HepG2 (cell line): ENCODE results near the gene COQ8B. TPM values are rescaled to one million over a fixed set of nuclear protein-coding genes. Genes with fewer than 3 reads are reported as not detected.

Experiments
- ARID2 ChIP-seq: sonication (generic); formaldehyde crosslinking; IDR thresholded peaks from 2 replicates; pipeline ENCODE4 v1.8.1; 2022; ENCODE audit warnings: mild to moderate bottlenecking, missing genetic modification reagents, borderline replicate concordance
- ARID3A ChIP-seq: IDR thresholded peaks from 2 replicates; pipeline ENCODE4 v1.6.1; 2012; ENCODE audit warnings: low read depth, low read length, improper control_type of control experiment
- CBX5 ChIP-seq: sonication (generic); formaldehyde crosslinking; IDR thresholded peaks from 2 replicates; pipeline ENCODE4 v1.4.0; 2020; ENCODE audit warnings: missing genetic modification reagents, borderline replicate concordance
- CCDC6 ChIP-seq: sonication (generic); formaldehyde crosslinking; IDR thresholded peaks from 2 replicates; pipeline ENCODE4 v1.8.1; 2022; ENCODE audit warnings: mild to moderate bottlenecking, missing genetic modification reagents, moderate library complexity
- CHD4 ChIP-seq: fragments of 200-600 bp; sonication (generic); IDR thresholded peaks from 2 replicates; pipeline ENCODE4 v1.7.0; 2017; ENCODE audit warnings: mild to moderate bottlenecking, low read length, borderline replicate concordance
- FIP1L1 ChIP-seq: fragments of 200-400 bp; formaldehyde crosslinking; IDR thresholded peaks from 2 replicates; pipeline ENCODE4 v1.6.1; 2018; ENCODE audit warnings: low read depth, mild to moderate bottlenecking, low read length, moderate library complexity, borderline replicate concordance; ENCODE audit not compliant: insufficient read depth
- MTF1 ChIP-seq: sonication (generic); formaldehyde crosslinking; IDR thresholded peaks from 2 replicates; pipeline ENCODE4 v1.5.0; 2020; ENCODE audit warnings: missing genetic modification reagents
- NFE2 ChIP-seq: sonication (generic); formaldehyde crosslinking; IDR thresholded peaks from 2 replicates; pipeline ENCODE4 v1.4.0; 2020; ENCODE audit warnings: missing genetic modification reagents
- ZBTB44 ChIP-seq: sonication (generic); formaldehyde crosslinking; IDR thresholded peaks from 2 replicates; pipeline ENCODE4 v1.4.0; 2020; ENCODE audit warnings: missing genetic modification reagents
- ZNF432 ChIP-seq: sonication (generic); formaldehyde crosslinking; IDR thresholded peaks from 2 replicates; pipeline ENCODE4 v1.5.0; 2020; ENCODE audit warnings: missing genetic modification reagents, mild to moderate bottlenecking, borderline replicate concordance
- ZNF44 ChIP-seq: sonication (generic); formaldehyde crosslinking; IDR thresholded peaks from 2 replicates; pipeline ENCODE4 v1.5.1; 2020; ENCODE audit warnings: mild to moderate bottlenecking, missing genetic modification reagents
- ZNF687 ChIP-seq: sonication (generic); formaldehyde crosslinking; IDR thresholded peaks from 2 replicates; pipeline ENCODE4 v1.5.1; 2020; ENCODE audit warnings: mild to moderate bottlenecking, missing genetic modification reagents, moderate library complexity
- ZNF749 ChIP-seq: sonication (generic); formaldehyde crosslinking; IDR thresholded peaks from 2 replicates; pipeline ENCODE4 v1.8.0; 2022; ENCODE audit warnings: mild to moderate bottlenecking, missing genetic modification reagents, moderate library complexity, borderline replicate concordance
- ZSCAN31 ChIP-seq: sonication (generic); formaldehyde crosslinking; IDR thresholded peaks from 2 replicates; pipeline ENCODE4 v1.5.0; 2020; ENCODE audit warnings: low read depth, mild to moderate bottlenecking, missing genetic modification reagents
- polyA plus RNA-seq, 8 experiments: library from polyadenylated mRNA; depleted of rRNA in 3 of 8; stranded (reverse) in 7 of 8; unstranded in 1 of 8; fragments of >200 nt; fragmentation: Illumina TruSeq in 4 of 8; extraction: Trizol in 4 of 8; gene quantifications; 2 replicates each; pipeline versions ENCODE4 v1.2.1 to v1.2.3, GENCODE V29; 2011 to 2016; ENCODE audit warnings: low read depth in 4 of 8, missing spikeins in 1 of 8, mixed read lengths in 1 of 8; ENCODE audit not compliant: insufficient read depth in 1 of 8
- total RNA-seq, 5 experiments: library from RNA; depleted of rRNA; stranded (reverse); fragments of >200 nt; fragmentation: Illumina TruSeq; extraction: Trizol; gene quantifications; 2 replicates each; pipeline ENCODE4 v1.2.3, GENCODE V29; 2016; ENCODE audit warnings: low read depth in 1 of 5
- TF ChIP-seq, protein P1 (sequence below): IDR thresholded peaks from 2 replicates; pipeline ENCODE4 v1.6.1; 2016; ENCODE audit warnings: missing compliant biosample characterization, missing genetic modification reagents, borderline replicate concordance

Gene COQ8B
- total and polyA plus RNA-seq, 2 of the 13 experiments (the other 11 are each of a cell fraction or from before 2014, with no cell fraction given) = 12.3 to 17.2 TPM

DNA sequence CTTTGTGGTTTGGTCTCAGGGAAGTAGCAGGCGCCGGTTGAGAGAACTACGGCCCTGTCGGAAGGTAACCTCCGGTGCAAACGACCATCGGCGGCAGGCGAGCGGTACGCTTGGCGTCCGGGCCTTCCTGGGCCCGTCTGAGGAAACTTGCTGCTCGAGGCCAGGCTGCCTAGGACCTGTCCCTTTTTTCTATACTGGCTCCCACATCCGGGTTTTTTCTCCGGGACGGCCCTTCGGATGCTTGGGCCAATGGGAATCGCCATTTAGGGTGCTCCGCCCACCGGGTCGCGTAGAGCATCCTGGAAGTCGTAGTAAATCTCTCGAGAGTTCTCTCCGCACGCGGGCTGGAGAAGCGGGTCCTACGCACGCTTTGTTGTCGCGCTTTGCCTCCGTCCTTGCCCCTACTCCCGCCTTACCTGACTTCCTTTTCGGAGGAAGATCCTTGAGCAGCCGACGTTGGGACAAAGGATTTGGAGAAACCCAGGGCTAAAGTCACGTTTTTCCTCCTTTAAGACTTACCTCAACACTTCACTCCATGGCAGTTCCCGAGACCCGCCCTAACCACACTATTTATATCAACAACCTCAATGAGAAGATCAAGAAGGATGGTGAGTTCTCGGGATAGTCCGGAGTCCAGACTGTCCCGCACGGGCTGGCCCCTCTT is 34.3 kb upstream of the COQ8B start, which contains the start of gene SNRPA (continued):
- TF ChIP-seq ARID2 (CRISPR knock-in tag) (peak; percentile 44; the same call in 1 of the 2 replicates), ZNF432 (CRISPR knock-in tag) (no peak), MTF1 (CRISPR knock-in tag) (no peak), CHD4 (no peak), ARID3A (no peak), ZBTB44 (CRISPR knock-in tag) (no peak), FIP1L1 (no peak), ZSCAN31 (CRISPR knock-in tag) (peak; percentile 2; the same call in 1 of the 2 replicates), ZNF687 (CRISPR knock-in tag) (peak; percentile 68), ZNF44 (CRISPR knock-in tag) (no peak), NFE2 (CRISPR knock-in tag) (0 out of 2 replicates have a peak, but pooled peaks have one; percentile 10), ZNF749 (CRISPR knock-in tag) (peak; percentile 20; the same call in 1 of the 2 replicates), CBX5 (CRISPR knock-in tag) (no peak), CCDC6 (CRISPR knock-in tag) (no peak)
- TF ChIP-seq, protein P1, sequence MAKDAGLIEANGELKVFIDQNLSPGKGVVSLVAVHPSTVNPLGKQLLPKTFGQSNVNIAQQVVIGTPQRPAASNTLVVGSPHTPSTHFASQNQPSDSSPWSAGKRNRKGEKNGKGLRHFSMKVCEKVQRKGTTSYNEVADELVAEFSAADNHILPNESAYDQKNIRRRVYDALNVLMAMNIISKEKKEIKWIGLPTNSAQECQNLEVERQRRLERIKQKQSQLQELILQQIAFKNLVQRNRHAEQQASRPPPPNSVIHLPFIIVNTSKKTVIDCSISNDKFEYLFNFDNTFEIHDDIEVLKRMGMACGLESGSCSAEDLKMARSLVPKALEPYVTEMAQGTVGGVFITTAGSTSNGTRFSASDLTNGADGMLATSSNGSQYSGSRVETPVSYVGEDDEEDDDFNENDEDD (CRISPR knock-in tag) = peak; percentile 78; the same call in 1 of the 2 replicates
